ENCODE results near the gene IFIH1. TPM values are rescaled to one million over a fixed set of nuclear protein-coding genes. Genes with fewer than 3 reads are reported as not detected.

The IFIH1 gene
- total and polyA plus RNA-seq, 2 donors (not counting 1 experiment from before 2014, with no cell fraction given): 29.5 to 54.8 TPM

GRCh38 chr2:162243294-162243693 lies 75.2 kb downstream of the IFIH1 start, which contains the start of gene FAP:
Gene FAP (minus strand): TSS chr2:162243445. CDS start chr2:162243327, 118 bp downstream.
- intact Hi-C loops (cut with micrococcal nuclease): no loop called here
- no peak within 1 kb of the TSS for H3K27ac ChIP-seq (ENCODE audit: low read length in 2 of 2)
- peaks cover 0 to 9% (median 0%) of the 10 kb centered on the region in 4 experiments for H3K27me3 ChIP-seq (replicated peaks in 1 of 4; ENCODE audit: control extremely low read depth in 1 of 4, control insufficient read depth in 3 of 4, insufficient read depth in 4 of 4, low read length in 3 of 4)
- no peak within 1 kb of the TSS for H3K4me2 ChIP-seq (replicated peaks; ENCODE audit: low read depth, low read length, poor library complexity, severe bottlenecking)
- H3K4me1 ChIP-seq (ENCODE audit: control insufficient read depth in 2 of 2, insufficient read depth in 2 of 2, low read length in 2 of 2): no peaks in the 10 kb centered on the region
- H2AFZ ChIP-seq (ENCODE audit: insufficient read depth, low read depth, low read length, poor library complexity, severe bottlenecking): no peak within 1 kb of the TSS
- ATAC-seq (ENCODE audit: low read depth) (no peak), DNase-seq (no peak)
- POLR2A ChIA-PET: no interaction called here
- Mint-ChIP-seq H3K4me1 (no peaks in the 10 kb centered on the region), H3K4me3 (no peak within 1 kb of the TSS), H3K9me3 (ENCODE audit: insufficient read depth) (no peaks in the 10 kb centered on the region), H3K27me3 (peaks cover 36% of the 10 kb centered on the region), H3K27ac (no peak within 1 kb of the TSS)
- H3K79me2 ChIP-seq (ENCODE audit: control insufficient read depth, insufficient read depth, low read length): no peaks in the 10 kb centered on the region
- WGBS (ENCODE audit: insufficient coverage): no CpG with 5 or more reads among the region's 6 CpGs
- H4K20me1 ChIP-seq (ENCODE audit: control insufficient read depth, insufficient read depth, low read length, poor library complexity, severe bottlenecking): no peaks in the 10 kb centered on the region
- H3K36me3 ChIP-seq (replicated peaks in 1 of 2; ENCODE audit: control extremely low read depth in 1 of 2, control insufficient read depth in 1 of 2, extremely low read depth in 1 of 2, insufficient read depth in 2 of 2, low read length in 1 of 2): no peaks in the 10 kb centered on the region
- no peak for TF ChIP-seq EZH2 (IDR thresholded peaks at IDR 0.05; ENCODE audit: borderline replicate concordance, insufficient read depth, low read depth, low read length, poor library complexity, severe bottlenecking)
- no peak for TF ChIP-seq CTCF (IDR thresholded peaks at IDR 0.05)
- no peaks in the 10 kb centered on the region for H3K9me3 ChIP-seq (ENCODE audit: control extremely low read depth in 1 of 3, control insufficient read depth in 2 of 3, insufficient read depth in 1 of 3, low read length in 2 of 3)
- H3K9ac ChIP-seq (ENCODE audit: low read length): no peak within 1 kb of the TSS
- CTCF ChIA-PET: interaction anchor here (2.2 kb wide), 1 partner anchor 23 kb away, joined by 8 read pairs; no protein-coding TSS in a partner anchor
- H3K4me3 ChIP-seq (ENCODE audit: control extremely low read depth in 1 of 5, extremely low read depth in 1 of 5, insufficient read depth in 1 of 5, low read depth in 2 of 5, low read length in 4 of 5): no peak within 1 kb of the TSS

- CTCF ChIA-PET: interaction anchor here (2.2 kb wide), 1 partner anchor 23 kb away, joined by 8 read pairs; no protein-coding TSS in a partner anchor
- no peak overlapping the region for H3K27ac ChIP-seq (ENCODE audit: low read length in 2 of 2)
- TF ChIP-seq EZH2 (IDR thresholded peaks at IDR 0.05; ENCODE audit: borderline replicate concordance, insufficient read depth, low read depth, low read length, poor library complexity, severe bottlenecking) (no peak), CTCF (IDR thresholded peaks at IDR 0.05) (no peak)
- Mint-ChIP-seq H3K4me1 (no peaks in the 10 kb centered on the region), H3K27me3 (peaks cover 30% of the 10 kb centered on the region), H3K27ac (no peak overlapping the region), H3K9me3 (ENCODE audit: insufficient read depth) (no peaks in the 10 kb centered on the region), H3K4me3 (no peak overlapping the region)
- POLR2A ChIA-PET: no interaction called here
- H3K27me3 ChIP-seq (replicated peaks in 1 of 4; ENCODE audit: control extremely low read depth in 1 of 4, control insufficient read depth in 3 of 4, insufficient read depth in 4 of 4, low read length in 3 of 4): peaks cover 0 to 9% (median 0%) of the 10 kb centered on the region in 4 experiments
- no peak overlapping the region for H3K9ac ChIP-seq (ENCODE audit: low read length)
- DNase-seq (no peak), ATAC-seq (ENCODE audit: low read depth) (no peak)
- no peak overlapping the region for H3K4me3 ChIP-seq (ENCODE audit: control extremely low read depth in 1 of 5, extremely low read depth in 1 of 5, insufficient read depth in 1 of 5, low read depth in 2 of 5, low read length in 4 of 5)
- H4K20me1 ChIP-seq (ENCODE audit: control insufficient read depth, insufficient read depth, low read length, poor library complexity, severe bottlenecking): no peaks in the 10 kb centered on the region
- no peaks in the 10 kb centered on the region for H3K9me3 ChIP-seq (ENCODE audit: control extremely low read depth in 1 of 3, control insufficient read depth in 2 of 3, insufficient read depth in 1 of 3, low read length in 2 of 3)
- no peak overlapping the region for H2AFZ ChIP-seq (ENCODE audit: insufficient read depth, low read depth, low read length, poor library complexity, severe bottlenecking)
- no peaks in the 10 kb centered on the region for H3K36me3 ChIP-seq (replicated peaks in 1 of 2; ENCODE audit: control extremely low read depth in 1 of 2, control insufficient read depth in 1 of 2, extremely low read depth in 1 of 2, insufficient read depth in 2 of 2, low read length in 1 of 2)
- H3K4me1 ChIP-seq (ENCODE audit: control insufficient read depth in 2 of 2, insufficient read depth in 2 of 2, low read length in 2 of 2): no peaks in the 10 kb centered on the region
- WGBS (ENCODE audit: insufficient coverage): no CpG with 5 or more reads among the region's 5 CpGs
- no peak overlapping the region for H3K4me2 ChIP-seq (replicated peaks; ENCODE audit: low read depth, low read length, poor library complexity, severe bottlenecking)
- intact Hi-C loops (cut with micrococcal nuclease): no loop called here
- H3K79me2 ChIP-seq (ENCODE audit: control insufficient read depth, insufficient read depth, low read length): no peaks in the 10 kb centered on the region
Measured at GRCh38 chr2:162242586-162243280, 75.8 kb downstream of the IFIH1 start.

All from B cell (primary cell).